Astrocyte of the cerebellum (primary cell): ENCODE measurements around the gene NKPD1.
"Not testable (repeated sequence)": the region's sequence is repeated elsewhere in the genome, so short reads cannot be mapped to it uniquely, and the experiment has no call there.

Experiments
- DNase-seq: peaks from one replicate; pipeline ENCODE4 v3.0.0-alpha.2; 2011; ENCODE audit warnings: low read depth
- H3K4me3 ChIP-seq: 2 replicates; pipeline ENCODE4 v1.5.1; 2011; ENCODE audit warnings: mild to moderate bottlenecking, low read depth, low read length, moderate library complexity
- in situ Hi-C: cut with HindIII; loops from 2 replicates; pipeline ENCODE4 v1.10.0; 2017; ENCODE audit warnings: low sequenced_read_pairs
- TF ChIP-seq, protein P1 (sequence below): IDR thresholded peaks from 2 replicates; pipeline ENCODE4 v1.5.1; 2012; ENCODE audit warnings: low read length, low read depth, moderate library complexity, mild to moderate bottlenecking; ENCODE audit errors: missing control alignments

NKPD1 gene

DNA sequence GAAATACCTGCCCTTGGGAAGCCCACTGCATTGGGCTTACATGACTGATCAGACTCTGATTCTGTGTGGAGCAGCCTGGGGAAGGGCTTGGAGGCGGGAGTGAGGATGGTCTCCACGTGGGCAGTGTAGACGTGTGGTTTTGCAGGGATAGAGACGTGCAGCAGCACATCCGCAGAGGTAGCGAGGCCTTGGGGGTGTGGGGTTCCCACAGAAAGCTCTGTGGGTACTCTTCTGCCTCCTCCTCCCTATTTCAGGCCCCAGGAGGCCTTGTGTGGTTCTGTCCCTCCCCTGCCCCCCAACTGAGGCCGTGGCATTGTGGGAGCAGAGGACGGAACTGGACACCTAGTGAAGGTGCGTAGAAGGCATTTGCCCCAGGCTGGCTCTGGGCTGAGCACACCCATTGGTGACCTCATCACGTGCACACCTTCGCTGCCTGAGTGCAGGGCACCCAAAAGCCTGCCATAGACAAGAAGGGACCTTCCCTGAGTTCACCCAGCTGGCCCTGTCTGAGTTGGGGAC is 38.9 kb downstream of the NKPD1 start:
- H3K4me3 ChIP-seq = no peak overlapping the region
- TF ChIP-seq, protein P1, sequence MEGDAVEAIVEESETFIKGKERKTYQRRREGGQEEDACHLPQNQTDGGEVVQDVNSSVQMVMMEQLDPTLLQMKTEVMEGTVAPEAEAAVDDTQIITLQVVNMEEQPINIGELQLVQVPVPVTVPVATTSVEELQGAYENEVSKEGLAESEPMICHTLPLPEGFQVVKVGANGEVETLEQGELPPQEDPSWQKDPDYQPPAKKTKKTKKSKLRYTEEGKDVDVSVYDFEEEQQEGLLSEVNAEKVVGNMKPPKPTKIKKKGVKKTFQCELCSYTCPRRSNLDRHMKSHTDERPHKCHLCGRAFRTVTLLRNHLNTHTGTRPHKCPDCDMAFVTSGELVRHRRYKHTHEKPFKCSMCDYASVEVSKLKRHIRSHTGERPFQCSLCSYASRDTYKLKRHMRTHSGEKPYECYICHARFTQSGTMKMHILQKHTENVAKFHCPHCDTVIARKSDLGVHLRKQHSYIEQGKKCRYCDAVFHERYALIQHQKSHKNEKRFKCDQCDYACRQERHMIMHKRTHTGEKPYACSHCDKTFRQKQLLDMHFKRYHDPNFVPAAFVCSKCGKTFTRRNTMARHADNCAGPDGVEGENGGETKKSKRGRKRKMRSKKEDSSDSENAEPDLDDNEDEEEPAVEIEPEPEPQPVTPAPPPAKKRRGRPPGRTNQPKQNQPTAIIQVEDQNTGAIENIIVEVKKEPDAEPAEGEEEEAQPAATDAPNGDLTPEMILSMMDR = no peak
- in situ Hi-C loops = loop anchor here (25.0 kb wide), 1 partner anchor 115 kb away; the partner anchor contains the start of gene EXOC3L2
- no peak for DNase-seq

DNA sequence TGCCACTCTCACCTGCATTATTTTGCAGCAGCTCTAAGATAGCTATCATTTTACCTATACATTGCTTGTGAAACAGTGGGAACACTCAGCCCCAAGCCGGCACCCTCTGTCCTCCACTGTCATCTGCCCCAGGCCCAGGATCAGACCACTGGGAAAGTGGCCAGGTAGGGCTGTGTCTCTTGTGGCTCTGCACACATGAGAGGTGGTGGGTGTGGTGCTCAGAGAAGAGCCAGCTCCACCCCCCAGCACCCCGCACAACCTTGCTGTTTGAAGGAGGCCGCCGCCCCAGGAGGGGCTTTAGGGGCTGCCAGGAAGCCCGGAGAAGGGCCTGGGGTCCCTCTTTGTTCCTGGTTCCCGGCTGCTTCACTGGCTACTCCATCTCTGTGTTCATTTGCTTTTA is 41.2 kb downstream of the NKPD1 start:
- DNase-seq = no peak
- TF ChIP-seq, protein P1 = no peak
- H3K4me3 ChIP-seq = no peak overlapping the region
- in situ Hi-C loops = loop anchor here (25.0 kb wide), 1 partner anchor 118 kb away; the partner anchor contains the start of gene EXOC3L2

DNA sequence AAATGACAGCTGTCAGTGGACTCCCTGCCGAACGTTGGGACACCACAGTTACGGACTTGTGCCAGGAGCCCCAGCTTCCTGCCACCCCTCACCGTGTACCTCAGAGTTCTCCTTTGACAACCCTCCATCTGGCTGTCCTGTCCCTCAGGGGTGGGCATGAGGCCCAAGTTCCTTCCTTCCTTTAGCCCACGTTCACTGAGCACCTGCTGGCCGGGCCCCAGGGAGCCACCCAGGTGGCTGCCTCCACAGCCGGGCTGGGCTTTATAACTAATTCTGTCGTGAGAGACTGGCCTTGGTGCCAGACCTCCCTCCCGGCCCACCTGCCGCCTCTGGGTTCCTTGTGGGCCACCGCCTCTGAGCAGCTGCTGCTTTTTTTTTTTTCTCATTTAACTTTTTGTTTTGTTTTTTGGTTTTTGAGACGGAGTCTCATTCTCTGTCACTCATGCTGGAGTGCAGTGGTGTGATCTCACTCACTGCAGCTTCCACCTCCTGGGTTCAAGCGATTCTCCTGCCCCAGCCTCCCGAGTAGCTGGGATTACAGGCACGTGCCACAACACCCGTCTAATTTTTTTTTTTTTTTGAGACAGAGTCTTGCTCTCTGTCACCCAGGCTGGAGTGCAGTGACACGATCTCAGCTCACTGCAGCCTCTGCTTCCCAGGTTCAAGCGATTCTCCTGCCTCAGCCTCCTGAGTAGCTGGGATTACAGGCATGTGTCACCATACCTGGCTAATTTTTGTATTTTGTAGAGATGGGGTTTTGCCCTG is 42.0 kb downstream of the NKPD1 start:
- DNase-seq = not testable (repeated sequence)
- in situ Hi-C loops = loop anchor here (25.0 kb wide), 1 partner anchor 119 kb away; the partner anchor contains the start of gene EXOC3L2

DNA sequence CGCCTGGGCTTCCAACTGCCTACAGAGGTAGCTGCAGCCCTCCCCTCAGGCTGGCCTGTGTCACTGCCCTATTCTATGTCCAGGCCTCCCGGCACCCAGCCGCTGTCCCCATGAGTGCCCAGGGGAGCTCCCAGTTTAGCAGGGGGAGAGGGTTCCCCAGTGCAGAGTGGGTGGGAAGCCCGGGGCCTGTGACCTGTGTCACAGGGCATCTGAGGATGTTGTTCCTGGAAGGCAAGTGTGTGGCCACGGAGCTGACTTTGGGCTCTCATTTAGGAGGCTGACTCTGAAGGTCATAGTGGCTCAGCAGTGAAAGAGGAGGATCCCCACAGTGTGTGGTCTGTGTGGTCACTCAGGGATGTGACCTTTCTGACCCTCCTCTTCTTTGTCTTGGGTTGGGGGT is 42.7 kb downstream of the NKPD1 start:
- no peak for DNase-seq
- no peak overlapping the region for H3K4me3 ChIP-seq
- TF ChIP-seq, protein P1 = no peak
- in situ Hi-C loops = loop anchor here (25.0 kb wide), 1 partner anchor 119 kb away; the partner anchor contains the start of gene EXOC3L2

More for the DNA sequence above, 42.0 kb downstream of the NKPD1 start:
- H3K4me3 ChIP-seq = not testable (repeated sequence)

DNA sequence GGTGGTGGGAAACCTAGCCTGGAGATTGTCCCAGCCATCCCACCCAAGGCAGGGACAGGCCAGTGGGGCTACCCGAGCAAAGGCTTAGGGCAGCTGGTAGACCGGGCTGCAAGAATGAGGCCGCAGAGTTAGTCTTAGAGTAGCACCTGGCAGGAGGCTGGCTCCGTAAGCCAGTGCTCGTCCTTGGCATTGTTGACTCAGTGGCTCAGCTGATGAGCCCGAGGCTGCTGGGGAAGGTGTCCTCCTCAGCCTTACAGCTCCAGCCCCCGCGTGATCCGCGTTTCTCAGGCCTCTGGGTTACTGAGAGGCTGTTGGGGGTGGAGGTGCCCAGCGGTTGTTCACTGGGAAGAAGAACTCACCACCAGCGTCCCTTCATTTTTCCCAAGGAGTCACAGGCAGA is 43.1 kb downstream of the NKPD1 start:
- TF ChIP-seq, protein P1 = no peak
- in situ Hi-C loops = loop anchor here (25.0 kb wide), 1 partner anchor 120 kb away; the partner anchor contains the start of gene EXOC3L2
- H3K4me3 ChIP-seq = no peak overlapping the region
- DNase-seq = no peak

DNA sequence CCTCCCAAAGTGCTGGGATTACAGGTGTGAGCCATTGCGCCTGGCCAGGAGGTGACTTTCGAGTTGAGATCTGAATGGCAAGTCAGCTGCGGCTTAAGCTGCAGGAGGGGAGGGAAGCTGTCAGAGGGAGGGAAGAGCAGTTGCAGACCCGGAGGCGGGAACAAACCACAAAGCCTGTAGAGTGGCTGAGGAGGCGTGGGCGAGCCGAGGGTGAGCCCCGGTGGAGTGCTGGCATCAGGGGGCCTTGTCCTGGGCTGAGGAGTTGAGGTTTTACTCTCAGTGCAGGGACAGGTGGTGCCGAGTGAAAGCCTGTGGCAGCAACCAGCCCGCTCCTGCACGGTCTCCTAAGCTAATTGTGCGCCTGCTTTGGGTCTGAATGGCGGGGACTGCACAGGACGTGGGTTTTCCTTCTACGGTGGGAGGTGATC is 43.6 kb downstream of the NKPD1 start:
- TF ChIP-seq, protein P1 = no peak
- DNase-seq = no peak
- H3K4me3 ChIP-seq = no peak overlapping the region
- in situ Hi-C loops = loop anchor here (25.0 kb wide), 1 partner anchor 120 kb away; the partner anchor contains the start of gene EXOC3L2
